Left cardiac atrium (tissue), 4 donors: ENCODE measurements around the gene DGCR2. TPM values are rescaled to one million over a fixed set of nuclear protein-coding genes. Genes with fewer than 3 reads are reported as not detected.
"Not testable (repeated sequence)": the region's sequence is repeated elsewhere in the genome, so short reads cannot be mapped to it uniquely, and the experiment has no call there.

Source experiments
- ATAC-seq, 2 donors: fragments of 200-7000 bp; cut with Tn5 transposase; one replicate each; pipeline ENCODE4 v1.9.1; 2020; ENCODE audit warnings: mild to moderate bottlenecking in 2 of 2, moderate library complexity in 2 of 2
- DNase-seq: peaks from one replicate; pipeline ENCODE4 v3.0.0-alpha.2; 2020
- intact Hi-C, 2 donors: fragments of 100-400 bp; cut with DNase I; formaldehyde crosslinking; loops; one replicate each; pipeline versions ENCODE4 v1.14.1 to v1.15.1; 2022 to 2023
- long read RNA-seq: library from polyadenylated mRNA; unstranded; transcript quantifications from one replicate; pipeline ENCODE4 v2.0.0, GENCODE V29; 2021
- total RNA-seq, 2 donors: library from RNA; stranded (reverse); fragmentation: NEBNext Ultra II Directional; extraction: Animal tissue kit (Norgen Biotek cat#: 25700); gene quantifications; one replicate each; pipeline ENCODE4 v1.2.1, GENCODE V29; 2021
- donor health status: DM: no; HTN: yes; CAD: no.
- donor health status: DM: no; HTN: yes; CAD: no; lungs with severe emphysema.
- donor health status: DM: yes; HTN: yes; CAD: no.
- donor health status: Dilated cardiomyopathy.

DGCR2 gene
- 10 to 100 TPM; 30.4 to 31.4 TPM for total RNA-seq
- long read RNA-seq, full-length matches to known transcripts: 17 of 59 reads
- long read RNA-seq, partial matches to known transcripts: 25 of 59 reads
- long read RNA-seq, other reads (novel, unspliced or antisense): 17 of 59 reads

GRCh38 chr22:19122143-19122751 is at the start of gene DGCR2:
Gene DGCR2 (minus strand): TSS chr22:19122412. CDS start chr22:19122206, 206 bp downstream.
- intact Hi-C loops: no loop called here
- DNase-seq (peak; percentile 97), ATAC-seq (peak; percentile 98)

GRCh38 chr22:19169947-19170318 is 47.7 kb upstream of the DGCR2 start:
- intact Hi-C loops: no loop called here
- no peak for ATAC-seq

DNA sequence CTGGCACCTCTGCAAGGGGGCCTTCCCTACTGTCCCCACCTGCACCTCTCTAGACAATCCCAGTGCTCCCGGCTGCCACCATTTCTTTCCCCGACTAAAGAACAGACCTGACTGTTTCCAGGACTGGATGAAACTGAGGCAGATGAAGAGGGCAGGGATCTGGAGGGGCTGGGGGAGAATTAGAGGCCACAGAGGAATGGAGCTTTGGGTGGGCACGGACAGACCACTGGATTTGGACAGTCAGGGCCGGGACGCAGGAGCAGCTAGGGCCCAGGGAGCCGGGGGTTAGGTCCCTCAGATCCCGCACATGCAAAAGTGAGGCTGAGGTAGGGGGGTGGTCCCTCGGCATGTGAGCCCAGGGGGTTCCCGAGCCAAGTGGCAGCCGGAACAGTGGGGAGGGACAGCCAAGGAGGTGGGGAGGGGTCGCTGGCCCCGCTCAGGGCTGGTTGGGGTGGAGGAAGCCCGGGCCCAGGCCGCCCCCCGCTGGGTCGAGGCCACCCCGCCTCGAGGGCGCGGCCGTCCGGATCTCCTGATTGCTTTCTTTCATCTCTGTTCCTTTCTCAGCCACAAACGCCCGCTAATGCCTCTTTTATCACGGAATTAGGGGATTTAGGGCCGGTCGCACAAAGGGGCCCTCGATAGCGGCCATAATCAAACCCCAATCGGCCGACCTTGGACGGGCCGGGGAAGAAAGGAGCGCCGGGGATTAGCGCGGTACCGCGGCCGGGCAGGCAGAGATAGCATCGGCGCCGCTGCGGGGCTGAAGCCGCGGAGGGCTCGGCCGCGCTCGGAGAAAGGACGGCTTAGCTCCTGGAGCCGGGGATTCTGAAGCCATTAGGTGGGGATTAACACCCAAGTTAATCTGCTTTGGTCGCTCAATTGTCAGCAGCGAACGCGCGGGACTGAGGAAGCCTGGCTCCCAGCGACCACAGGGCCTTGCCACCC is 47.1 kb upstream of the DGCR2 start:
- DNase-seq: no peak
- no peak for ATAC-seq

More at GRCh38 chr22:19169947-19170318, 47.7 kb upstream of the DGCR2 start:
- DNase-seq: no peak

DNA sequence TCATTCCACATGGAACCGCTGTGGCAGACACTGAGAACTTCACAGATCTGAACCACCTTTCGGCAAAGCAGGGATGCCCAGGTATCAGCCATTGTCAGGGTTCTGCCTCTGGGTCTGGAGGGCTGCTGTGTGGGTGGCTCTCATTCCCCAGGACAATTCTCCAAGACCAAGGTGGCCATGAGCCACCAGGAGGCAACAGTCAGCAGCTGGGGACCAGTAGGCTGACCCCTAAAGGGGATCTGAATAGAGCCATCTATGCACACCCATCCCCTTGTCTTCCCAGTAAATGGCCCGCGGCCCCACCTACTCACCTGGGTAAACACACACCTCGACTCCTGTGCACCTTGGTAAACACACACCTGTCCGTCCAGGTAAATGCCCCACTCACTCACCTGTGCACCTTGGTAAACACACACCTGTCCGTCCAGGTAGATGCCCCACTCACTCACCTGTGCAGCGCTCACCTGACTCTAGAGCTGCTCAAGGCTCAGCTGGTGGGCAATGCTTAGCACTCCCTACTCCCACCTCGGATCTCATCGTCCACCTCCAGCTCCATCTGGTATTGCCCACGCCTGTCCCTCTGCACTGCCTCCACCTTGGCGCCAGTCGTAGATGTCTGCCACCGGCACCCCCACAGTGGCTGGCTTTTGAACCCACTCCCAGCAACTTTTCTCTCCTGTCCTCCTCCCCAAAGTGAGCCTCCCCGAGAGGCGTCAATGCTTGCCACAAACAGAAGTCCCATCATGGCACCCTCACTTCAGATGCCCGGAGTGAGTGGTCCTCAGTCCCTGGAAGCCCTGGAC is 46.1 kb upstream of the DGCR2 start:
- DNase-seq (no peak), ATAC-seq (no peak)
- intact Hi-C loops: no loop called here

More for the DNA sequence above, 47.1 kb upstream of the DGCR2 start:
- intact Hi-C loops: no loop called here

DNA sequence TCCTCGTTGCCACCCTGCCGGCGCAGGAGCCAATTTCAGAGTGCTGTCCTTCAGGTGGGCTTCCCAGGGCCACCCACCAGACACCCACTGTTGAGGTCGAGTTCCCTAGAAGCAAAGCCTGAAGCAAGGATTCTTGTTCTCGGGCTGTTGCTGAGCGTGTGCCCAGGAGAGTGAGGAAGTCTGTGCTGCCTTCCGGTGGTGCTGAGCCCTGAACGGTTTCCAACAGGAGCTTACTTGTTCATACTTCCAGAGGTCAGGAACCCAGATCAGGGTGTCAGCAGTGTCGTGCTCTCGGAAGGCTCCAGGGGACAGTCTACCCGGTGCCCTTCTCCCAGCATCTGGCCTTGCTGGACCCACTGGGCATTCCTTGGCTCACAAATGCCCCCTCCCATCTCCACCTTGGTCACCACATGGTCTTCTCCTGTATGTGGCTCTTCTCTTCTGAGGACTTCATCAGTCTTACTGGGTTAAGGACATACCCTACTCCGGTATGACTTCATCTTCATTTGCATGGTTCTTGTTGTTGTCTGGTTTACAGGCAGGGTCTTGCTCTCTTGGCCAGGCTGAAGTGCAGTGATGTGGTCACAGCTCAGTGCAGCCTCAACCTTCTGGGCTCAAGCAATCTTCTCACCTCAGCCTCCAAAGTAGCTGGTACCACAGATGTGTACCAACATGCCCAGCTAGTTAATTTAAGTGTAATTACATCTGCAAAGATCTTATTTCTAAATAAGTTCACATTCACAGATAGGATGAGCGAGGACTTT is 45.1 kb upstream of the DGCR2 start:
- intact Hi-C loops: no loop called here
- DNase-seq (no peak), ATAC-seq (no peak)

DNA sequence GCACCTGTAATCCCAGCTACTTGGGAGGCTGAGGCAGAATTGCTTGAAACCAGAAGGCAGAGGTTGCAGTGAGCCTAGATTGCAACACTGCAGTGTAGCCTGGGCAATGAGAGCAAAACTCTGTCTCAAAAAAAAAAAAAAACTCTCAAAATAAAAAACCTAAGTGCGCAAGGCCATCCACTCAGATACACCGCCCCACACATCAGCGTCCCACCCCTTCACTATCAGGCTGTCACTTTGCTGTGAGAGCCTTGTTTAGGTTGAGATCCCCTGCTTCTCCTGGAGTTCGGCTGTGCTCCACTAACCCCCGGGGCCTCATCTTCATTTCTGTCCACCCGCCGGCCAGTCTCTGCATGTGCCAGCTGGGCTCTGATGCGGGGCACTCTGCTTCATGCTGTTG is 44.2 kb upstream of the DGCR2 start:
- intact Hi-C loops: no loop called here
- ATAC-seq: no peak
- DNase-seq: no peak

GRCh38 chr22:19164425-19164824 is 42.2 kb upstream of the DGCR2 start:
- intact Hi-C loops: no loop called here
- ATAC-seq: no peak
- no peak for DNase-seq

DNA sequence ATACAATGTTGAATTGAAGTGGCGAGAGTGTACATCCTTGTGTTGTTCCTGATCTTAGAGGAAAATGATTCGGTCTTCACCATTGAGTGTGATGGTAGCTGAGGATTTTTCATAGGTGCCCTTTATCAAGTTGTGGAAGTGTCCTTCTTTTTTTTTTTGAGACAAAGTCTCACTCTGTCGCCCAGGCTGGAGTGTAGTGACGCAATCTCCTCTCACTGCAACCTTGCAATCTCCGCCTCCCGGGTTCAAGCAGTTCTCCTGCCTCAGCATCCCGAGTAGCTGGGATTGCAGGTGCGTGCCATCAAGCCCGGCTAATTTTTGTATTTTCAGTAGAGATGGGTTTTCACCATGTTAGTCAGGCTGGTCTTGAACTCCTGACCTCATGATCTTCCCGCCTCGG is 36.4 kb upstream of the DGCR2 start:
- ATAC-seq, intact Hi-C loops, DNase-seq: not testable (repeated sequence)

DNA sequence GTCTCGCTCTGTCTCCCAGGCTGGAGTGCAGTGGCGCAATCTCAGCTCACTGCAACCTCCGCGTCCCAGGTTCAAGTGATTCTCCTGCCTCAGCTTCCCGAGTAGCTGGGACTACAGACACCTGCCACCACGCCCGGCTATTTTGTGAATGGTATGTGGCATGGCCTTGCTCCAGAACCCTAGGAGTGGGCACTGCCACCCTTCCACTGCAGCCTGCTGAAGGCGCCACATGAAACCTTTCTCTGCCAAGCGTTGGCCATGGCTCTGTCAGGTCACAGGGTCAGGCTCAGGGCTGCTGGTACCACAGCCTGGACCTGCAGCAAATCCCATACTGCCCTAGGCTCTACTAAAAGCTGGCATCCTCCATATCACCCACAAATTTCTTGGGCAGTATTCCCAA is 33.9 kb upstream of the DGCR2 start:
- ATAC-seq, DNase-seq, intact Hi-C loops: not testable (repeated sequence)

GRCh38 chr22:19152942-19153883 is 31.0 kb upstream of the DGCR2 start:
- ATAC-seq: no peak
- intact Hi-C loops: no loop called here

GRCh38 chr22:19151329-19152191 is 29.3 kb upstream of the DGCR2 start:
- intact Hi-C loops: no loop called here
- ATAC-seq (no peak), DNase-seq (no peak)

More at GRCh38 chr22:19152942-19153883, 31.0 kb upstream of the DGCR2 start:
- no peak for DNase-seq

DNA sequence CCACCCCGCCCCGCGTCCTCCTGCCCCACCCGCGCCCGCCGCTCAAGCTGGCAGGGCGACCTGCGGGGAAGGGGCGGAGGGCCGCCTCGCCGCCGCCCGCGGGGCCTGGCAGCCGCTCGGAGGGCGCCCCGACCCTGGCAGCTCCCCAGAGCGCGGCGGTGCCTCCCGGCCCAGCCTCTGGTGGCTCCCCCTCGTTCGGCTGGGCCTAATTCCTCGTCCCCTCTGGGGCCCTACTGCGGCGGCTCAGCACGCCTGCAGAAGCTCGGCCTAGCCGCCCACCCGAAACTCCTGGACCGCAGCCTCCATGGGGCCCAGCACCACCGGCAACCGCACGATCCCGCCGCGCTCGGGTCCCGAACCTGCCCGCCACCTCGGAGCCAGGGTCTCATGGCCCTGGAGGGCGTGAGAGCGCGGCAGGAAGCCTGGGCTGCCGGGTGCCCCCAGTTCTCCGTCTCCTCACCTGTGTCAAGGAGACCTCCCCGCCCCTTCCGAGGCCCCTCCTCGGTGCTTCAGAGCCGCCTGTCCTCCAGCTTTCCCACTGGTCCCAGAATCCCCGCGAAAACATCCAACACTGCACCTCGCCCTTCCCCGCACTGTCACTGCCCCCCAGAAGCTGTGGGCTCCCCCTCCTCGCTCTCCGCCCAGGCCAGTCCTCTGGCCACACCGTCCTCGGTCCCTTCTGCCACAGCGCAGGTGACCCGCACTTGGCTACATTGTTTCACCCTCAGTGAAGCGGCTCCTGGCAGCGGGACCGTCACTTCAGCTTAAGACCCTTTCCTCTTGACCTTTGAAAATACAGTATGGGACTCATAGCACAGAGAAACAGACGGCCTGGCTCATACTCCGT is 28.5 kb upstream of the DGCR2 start:
- ATAC-seq: no peak
- no peak for DNase-seq
- intact Hi-C loops: no loop called here

DNA sequence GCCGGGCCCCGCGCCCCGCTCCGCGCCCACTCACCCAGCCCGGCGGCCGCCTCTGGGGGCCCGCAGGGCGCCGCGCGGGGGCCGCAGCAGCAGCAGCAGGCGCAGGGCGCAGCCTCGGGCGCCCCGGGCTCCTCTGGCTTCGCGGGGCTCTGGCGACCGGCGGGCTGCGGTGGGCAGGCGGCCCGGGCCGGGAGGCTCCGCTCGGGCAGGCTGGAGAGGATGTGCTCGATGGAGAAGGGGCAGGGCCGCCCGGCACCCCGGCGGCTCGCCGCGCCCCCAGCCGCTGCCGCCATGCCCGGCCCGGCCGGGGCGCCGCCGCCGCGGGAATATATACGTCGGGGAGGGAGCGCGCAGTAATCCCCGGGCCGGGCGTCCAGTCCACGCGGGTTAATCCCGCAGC is 27.8 kb upstream of the DGCR2 start, which contains the start of gene GSC2:
Gene GSC2, minus strand, starts transcription at position 302 of the 400 bp plus-strand sequence. Its CDS starts 9 bp downstream, at position 293.
- intact Hi-C loops: loop anchor here in 1 of 2 donors (10.0 kb wide), 1 partner anchor 485 kb away; no protein-coding TSS in a partner anchor
- ATAC-seq: no peak
- DNase-seq: no peak

- DNase-seq (no peak), ATAC-seq (no peak)
- intact Hi-C loops: loop anchor here in 1 of 2 donors (10.0 kb wide), 1 partner anchor 486 kb away; no protein-coding TSS in a partner anchor
Measured at GRCh38 chr22:19149047-19149883, 27.1 kb upstream of the DGCR2 start.
